Fibroblast of skin of left biceps (primary cell): ENCODE results near the gene ANKRD13D.
A peak's percentile ranks its signal among the peaks of the same experiment; 100 is the strongest.
"Not testable (repeated sequence)": the region's sequence is repeated elsewhere in the genome, so short reads cannot be mapped to it uniquely, and the experiment has no call there.

ENCODE experiments used
- DNase-seq, 2 experiments: peaks; one replicate each; pipeline ENCODE4 v3.0.0-alpha.2; 2013; ENCODE audit warnings: low read depth in 2 of 2

The ANKRD13D gene

DNA sequence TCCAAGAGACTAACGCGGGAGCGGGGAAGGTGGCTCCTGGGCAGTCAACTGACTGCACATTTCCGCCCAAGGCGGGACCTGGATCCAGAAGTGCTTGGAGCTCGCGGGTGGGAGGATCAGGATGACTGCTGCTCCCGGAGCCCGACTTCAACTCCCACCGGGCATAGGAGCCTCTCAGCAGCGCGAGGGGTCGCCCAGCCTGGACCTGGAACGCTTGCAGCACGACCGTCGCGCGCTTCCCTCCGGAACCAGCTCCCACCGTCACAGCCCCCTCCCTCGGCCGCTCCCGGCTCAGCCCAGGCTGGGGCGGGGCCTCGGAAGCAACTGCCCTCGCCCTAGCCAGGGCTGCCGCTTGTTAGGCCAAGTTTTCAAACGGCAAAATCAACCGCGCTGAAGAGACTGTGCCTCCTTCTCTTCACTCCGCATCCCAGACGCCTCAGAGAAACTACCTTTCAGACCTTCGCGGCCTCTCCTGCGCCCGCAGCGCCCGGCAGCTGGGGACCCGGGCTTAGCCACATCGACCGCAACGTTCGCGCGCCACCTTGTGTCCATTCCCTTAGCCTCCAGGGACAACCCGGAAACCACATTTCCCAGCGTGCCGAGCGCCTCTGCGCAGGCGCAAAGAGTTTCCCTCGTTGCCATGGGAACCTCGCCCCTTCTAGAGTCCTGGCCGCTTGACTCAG lies 28.2 kb downstream of the ANKRD13D start:
- peak; percentile 78 to 79 for DNase-seq

DNA sequence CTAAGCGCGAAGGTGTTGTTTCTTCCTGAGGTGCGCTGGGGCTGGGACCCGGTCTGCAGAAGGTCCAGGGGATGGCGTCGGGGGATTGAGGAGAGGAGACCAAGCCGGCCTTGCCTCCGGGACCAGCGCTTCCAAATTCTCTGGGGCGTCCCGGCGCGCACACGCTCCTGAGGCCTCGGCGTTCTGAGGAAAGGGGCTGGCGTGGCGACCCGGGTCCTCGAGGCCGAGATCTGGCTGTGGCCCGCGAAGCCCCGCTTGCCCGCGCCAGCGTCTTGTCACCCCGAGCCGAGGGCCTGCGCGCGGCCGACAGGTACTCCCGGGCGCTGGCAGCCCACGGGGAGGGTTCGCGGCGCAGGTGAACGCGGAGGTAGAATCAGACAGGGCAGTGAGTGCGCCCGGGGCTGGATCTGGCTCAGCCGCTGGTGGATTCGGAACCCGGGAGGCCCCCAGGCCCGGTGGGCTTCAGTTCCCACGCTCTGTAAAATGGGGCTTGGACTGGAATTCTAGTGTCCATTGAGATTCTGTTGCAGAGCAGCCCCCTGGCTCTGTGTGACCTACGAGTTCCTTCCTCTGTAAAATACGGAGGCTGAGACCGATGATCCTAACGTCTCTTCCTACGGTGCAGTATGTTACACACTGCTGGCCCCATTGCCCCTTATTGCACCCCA lies 28.9 kb downstream of the ANKRD13D start:
- DNase-seq, result no peak

DNA sequence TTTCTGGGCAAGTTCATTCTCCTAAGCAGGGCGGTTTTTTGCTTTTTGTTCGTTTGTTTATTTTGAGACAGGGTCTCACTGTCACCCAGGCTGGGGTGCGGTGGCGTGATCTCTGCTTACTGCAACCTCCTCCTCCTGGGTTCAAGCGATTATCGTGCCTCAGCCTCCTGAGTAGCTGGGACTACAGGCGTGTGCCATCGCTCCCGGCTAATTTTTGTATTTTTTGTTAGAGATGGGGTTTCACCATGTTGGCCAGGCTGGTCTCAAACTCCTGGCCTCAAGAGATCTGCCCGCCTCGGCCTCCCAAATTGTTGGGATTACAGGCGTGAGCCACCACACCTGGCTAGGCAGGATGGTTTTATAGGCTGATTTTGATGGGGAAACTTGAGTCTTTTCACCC lies 29.8 kb downstream of the ANKRD13D start:
- DNase-seq, result not testable (repeated sequence)

DNA sequence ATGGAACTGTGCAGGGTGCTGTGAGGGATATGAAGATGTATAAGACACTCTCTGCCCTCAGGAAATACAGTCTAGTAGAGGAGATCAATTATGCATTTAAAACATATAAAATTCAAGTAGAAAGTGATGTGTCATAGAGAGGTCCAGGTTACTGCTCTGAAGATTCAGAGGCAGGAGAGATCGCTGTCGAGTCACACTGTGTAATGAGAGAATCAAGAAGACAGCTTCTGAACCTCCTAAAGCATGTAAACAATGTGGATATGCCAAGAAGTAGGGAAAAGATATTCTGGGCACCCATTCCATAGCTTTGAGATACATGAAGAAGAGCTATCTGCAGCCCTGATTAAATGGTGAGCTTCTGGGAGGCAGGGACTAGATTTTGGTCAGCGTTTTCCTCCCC lies 30.9 kb downstream of the ANKRD13D start:
- no peak for DNase-seq

DNA sequence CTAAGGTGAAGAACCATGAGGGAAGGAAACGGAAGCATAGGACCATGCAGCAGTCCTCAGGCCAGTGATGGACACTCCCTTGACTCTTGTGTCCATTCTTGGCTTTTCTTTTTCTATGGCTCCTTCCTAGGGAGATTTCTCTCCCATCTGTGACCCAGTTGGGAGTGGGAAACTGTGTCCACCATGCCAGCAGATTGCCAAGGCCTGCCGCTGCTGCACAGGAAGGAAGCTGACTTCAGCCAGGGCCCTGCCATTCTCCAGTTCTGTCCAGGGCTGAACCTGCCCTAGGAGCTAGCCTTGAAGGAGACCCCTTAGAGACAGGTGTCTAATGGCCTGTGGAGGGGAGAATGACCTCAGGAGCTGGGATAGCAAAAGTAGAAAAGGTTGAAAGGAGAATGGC lies 31.6 kb downstream of the ANKRD13D start:
- DNase-seq, result no peak

DNA sequence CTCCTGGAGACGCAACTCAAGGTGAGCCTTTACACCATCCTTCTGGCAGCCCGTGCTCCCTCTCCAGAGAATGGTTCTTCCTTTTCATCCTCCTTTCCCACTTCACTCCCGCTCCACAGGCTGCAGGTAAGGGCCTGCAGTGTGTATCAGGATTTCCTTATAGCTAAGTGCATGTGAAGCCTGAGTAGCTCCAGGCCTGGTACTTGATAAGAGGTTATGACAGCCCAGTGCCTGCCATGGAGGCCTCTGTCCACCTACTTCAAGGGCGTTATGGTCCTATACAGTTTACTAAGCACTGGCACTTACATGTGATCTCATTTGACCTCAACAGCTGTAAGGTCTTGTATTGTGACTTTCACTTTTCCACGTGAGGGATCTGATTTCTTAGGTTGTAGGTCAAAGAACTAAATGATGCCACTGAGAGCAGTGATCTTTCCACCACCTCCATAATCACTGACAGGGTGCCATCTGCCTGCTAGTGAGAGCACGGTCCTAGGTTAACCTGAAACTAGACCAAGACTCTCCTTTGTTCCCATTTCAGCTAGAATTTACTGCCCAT lies 32.3 kb downstream of the ANKRD13D start:
- DNase-seq, result no peak

DNA sequence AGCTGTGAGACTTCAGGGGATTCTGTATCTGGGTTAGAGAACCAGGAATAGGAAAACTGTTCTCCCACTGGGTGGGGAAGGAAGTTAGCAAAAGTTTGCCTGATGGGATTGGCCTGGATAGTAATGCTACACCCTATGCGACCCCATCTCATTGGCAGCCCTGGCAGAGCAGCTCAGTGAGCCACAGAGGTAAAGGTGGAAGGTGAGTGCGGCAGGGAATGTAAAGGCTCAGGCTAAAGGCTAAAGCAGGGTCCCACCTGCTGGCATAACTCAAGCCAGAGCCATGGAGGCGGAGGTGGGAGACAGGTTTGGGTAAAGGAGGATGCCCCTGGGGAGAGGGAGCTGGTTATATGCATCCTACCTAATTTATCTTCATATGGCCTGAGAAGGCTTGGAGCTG lies 32.9 kb downstream of the ANKRD13D start:
- no peak for DNase-seq

DNA sequence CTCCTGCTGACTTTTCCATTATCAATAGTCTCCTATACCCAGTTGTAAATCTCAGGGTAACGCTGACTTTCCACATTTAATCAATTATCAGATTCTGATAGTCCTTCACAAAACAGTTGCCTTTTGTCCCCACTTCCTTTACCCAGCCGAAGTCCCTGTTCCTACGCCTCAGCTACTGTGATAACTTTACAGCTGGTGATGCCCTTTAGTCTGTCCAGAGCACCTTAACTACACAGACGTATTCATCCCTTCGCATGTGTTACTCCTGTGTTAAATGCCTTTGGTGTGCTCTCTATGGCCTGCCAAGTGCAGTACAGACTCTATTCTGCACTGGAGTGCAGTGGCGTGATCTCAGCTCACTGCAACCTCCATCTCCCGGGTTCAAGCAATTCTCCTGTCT lies 34.4 kb downstream of the ANKRD13D start:
- no peak for DNase-seq

DNA sequence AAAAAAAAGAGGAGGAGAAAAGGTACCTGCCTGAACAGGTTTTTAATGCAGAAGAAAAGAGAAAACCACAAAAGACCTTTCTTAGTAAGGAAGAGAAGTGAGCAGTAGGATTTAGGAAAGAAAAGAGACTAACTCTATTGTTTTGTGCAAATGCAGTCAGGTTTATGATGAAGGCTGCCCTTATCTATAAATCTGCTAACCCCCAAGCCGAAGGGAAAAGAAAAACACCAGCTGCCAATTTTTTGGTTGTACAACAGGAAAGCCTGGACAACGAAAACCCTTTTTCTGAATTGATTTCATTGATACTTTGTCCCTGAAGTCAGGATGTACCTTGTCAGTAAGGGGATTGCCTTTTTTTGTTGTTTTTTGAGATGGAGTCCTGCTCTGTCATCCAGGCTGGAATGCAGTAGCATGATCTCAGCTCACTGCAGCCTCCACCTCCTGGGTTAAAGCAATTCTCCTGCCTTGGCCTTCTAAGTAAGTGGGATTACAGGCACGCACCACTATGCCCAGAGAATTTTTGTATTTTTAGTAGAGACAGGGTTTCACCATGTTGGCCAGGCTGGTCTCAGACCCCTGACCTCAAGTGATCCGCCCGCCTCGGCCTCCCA lies 43.1 kb downstream of the ANKRD13D start:
- no peak for DNase-seq

DNA sequence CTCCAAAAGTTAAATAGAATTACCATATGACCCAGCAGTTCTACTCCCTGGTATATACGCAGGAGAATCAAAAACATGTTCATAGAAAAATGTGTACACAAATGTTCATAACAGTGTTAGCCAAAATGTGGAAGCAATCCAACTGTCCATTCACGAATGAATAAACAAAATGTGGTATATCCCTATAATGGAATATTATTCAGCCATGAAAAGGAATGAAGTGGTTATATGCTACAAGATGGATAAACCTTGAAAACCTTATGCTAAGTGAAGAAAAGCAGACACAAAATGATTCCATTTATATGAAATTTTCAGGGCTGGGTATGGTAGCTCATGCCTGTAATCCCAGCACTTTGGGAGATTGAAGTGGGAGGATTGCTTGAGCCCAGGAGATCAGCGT lies 48.2 kb downstream of the ANKRD13D start:
- no peak for DNase-seq

DNA sequence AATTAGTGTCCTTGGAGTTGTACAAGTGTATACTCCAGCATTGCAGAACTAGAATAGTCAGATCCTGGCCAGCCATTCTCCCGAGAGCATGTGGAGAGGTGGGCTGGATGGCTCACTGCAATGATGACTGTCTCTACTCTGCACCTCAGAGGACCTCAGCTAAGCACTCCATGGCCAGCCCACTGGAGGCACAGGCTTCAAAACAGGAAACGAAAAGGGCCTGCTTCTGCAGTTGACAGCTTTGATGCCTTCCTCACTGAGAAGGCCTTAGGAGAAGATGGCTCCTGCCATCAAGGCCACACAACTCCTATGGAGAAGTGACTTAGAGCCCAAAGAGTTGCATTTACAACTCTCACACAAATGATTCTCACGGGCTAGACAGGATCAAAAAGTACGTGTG lies 55.2 kb downstream of the ANKRD13D start:
- DNase-seq, result no peak

DNA sequence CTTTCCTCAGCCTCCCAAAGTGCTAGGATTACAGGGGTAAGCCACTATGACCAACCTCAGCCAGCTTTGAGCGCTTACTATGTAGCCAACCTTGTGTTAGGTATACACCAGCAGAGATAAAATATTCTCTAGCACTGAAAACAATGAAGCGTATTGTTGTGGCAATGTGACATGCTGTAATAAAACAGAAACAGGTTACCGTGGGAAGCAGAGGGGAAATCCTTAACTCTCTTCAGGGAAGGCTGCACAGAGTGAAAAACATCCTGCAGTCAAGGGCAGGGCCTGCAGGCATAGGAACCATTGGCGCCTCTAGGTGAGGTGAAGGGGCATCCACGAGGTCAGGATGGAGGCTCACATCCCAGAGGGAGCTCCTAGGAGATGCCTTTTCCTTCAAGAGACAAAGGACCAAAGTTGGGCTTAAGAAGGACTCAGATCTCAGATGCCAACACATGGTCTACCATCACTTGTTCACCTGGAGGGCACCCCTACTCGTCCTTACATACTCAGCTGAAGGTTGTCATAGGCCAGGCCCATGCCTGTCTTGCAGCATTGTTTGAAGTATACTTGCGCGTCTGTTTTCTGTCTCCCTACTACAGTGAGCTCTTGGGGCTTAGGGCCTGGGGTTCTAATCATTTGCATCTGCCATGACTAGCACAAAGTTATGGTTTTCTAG lies 56.3 kb downstream of the ANKRD13D start:
- DNase-seq, result no peak

DNA sequence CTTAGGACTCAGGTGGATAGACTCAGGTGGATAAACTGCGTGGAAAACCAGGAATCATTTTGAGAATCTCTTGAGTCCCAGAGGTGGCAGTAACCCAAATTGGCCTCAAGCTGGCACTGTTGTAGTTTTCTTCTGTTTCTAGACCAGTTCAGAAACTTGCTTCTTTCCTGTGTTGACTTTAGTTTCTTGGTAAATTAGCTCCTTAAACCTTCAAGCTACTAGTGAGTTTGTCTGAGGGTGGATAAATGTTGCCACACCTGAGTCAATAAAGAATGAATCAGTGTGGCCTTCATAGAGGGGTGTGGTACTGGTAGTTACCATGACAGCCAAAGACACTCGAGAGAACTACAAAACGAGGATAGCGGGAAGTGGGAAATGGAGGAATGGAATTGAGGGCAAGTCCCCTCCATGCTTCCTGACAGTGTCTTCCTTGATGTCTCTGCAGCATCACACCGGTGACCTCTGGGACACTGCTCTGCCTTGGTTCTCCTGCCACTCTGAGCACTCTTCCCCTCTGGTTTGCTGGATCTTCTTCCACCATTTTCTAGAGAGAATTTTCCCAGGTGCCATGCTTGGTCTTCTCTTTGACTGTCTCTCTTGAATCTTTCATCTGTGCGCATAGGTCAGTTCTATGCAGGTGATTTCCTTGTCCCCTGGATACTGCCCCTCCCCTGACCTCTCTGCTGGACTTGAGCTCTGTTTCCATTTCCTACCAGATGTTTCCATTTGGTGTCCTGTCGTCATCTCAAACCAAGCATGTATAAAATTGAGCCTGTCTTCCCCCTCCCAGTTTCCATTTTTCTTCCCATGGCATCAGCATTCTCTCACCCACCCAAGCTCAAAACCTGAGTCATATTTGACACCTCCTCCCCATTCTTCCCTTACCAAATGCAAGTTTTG lies 57.1 kb downstream of the ANKRD13D start:
- DNase-seq, result no peak

DNA sequence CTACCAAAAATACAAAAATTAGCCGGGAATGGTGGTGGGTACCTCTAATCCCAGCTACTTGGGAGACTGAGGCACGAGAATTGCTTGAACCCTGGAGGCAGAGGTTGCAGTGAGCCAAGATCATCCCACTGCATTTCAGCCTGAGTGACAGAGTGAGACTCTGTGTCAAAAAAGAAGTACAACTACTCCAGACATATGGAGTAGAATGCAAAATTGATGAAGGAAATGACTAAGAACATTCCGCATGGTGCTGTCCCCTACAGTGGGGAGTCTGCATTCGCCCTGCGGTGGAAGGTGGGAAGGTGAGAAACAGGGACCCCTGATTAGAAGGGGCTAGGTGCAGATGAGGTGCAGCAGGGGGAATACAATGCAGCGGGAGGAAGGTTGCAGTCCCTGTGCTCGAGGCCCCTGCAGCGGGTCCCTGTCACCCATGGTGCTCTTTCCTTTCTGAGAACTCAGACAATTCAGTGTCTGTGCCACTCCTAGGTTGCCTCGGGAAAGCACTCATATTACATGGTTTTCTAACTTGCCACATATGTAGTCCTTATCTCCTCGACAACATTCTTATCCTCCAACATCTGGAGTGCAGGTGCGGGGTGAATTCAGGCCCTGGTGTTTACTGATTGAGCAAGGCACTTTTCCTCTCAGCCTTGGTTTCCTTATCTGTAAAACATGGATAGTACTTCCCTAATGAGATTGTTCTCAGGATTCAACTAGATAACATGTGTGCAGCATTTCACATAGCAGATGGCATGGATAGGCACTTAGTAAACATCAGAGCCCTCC lies 59.1 kb downstream of the ANKRD13D start:
- peak; percentile 40 to 55 for DNase-seq

DNA sequence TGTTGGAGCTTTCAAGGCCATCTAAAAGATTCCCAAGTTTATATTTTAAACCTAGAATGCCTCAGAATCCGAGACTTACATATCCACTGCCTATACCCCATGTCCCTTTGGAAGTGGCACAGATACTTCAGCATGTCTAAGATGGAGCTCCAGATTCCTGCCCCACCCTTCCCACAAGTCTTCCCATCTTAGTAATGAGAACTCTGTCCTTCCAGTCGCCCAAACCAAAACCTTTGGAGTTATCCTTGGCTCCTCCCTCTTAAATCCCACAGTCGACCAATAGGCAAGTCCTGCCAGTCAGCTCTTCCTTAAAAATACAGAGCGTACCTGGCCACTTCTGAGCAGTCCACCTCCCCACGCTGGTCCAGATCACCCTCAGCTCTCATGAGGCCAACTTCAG lies 59.9 kb downstream of the ANKRD13D start:
- no peak for DNase-seq

DNA sequence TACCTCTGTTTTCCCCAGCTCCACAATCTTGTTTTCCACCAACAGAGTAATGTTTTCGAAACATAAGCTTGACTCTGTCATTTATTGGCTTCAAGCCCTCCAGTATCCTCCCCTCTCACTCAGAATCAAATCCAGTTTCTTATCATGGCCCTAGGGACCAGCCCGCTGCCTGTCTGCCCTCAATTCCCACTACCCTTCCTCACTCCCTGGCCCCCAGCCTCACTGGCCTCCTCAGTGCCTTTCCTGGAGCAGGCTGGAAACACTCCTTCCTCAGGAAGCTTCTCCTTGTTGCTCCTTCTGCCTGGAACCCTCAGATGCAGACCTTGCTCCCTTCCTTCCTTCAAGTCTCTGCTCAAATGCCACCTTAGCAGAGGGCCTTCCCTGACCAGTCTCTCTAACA lies 60.4 kb downstream of the ANKRD13D start:
- no peak for DNase-seq

DNA sequence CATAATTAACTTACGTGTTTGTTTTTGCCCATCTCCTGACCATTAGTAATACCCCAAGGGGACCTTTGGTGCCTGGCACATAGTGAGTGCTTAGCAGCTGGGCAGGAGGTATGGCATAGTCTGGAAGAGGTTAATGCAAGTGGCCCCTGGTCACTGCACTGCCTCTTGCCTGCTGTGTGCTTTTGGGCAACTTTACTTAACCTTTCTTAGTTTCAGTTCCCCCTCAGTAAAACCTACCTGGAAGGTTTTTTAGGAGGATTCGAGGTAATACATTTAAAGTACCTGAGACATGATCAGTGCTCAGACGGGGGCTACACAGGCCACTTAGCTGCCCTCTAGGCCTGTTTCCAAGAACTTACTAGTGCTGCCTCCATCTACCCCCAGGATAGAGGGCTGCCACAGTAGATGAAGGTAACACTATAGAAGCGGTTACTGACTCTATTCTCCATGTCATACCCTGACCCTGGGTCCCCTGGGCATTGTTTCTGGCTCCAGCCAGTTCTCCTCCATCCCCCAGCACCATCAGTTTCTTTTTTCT lies 60.9 kb downstream of the ANKRD13D start:
- no peak for DNase-seq

DNA sequence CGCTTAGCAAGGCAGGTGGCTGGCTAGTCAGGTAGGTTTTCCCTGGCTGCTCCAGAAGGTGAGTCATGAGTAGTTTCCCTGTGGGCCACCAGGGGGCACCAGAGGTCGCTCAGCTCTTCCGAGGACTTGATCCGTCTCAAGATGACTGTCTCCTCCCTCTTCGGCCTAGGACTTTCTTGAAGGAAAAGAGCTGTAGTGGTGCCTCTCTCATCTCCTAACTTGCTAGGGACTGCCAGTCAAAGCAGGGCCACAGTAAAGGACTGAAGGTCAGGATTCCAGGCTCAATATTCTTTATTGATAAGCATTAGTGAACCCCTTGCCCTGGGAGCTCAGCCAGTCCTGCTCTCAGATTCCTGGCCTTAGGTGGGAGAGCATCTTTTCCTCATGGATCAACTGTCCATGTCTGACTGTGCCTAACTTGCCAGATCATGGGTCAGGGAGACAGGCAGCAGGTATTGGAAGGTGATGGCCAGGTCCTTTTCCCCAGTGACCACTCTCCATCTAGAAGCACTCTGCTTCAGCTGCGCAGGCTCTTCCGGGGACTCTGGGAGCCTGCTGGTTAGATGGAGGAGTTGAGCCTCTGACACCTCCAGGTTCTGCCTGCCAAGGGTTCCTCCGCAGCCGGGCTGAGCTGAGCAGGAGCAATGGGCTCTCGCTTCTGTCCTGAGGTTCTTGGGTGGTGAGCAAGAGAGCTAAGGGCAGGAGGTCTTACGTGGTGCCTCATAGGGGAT lies 62.3 kb downstream of the ANKRD13D start:
- no peak for DNase-seq
